Globus pallidus (tissue), 1 donor: ENCODE data around the gene DRC7.

ENCODE experiments used
- DNase-seq: peaks from one replicate; pipeline ENCODE4 v3.0.0-alpha.2; 2015; ENCODE audit warnings: low spot score

Gene DRC7

GRCh38 chr16:57694725-57695679 is at the start of gene DRC7:
Gene DRC7 (plus strand): TSS chr16:57694806. CDS start chr16:57697950, 3,144 bp downstream.
- peak; percentile 48 for DNase-seq

- no peak for DNase-seq
These were observed 49.4 kb upstream of the DRC7 start for GRCh38 chr16:57645169-57645568.

GRCh38 chr16:57645691-57646387 is 48.8 kb upstream of the DRC7 start:
- DNase-seq, result no peak

- no peak for DNase-seq
These were observed 48.1 kb upstream of the DRC7 start for GRCh38 chr16:57646388-57647039.

- no peak for DNase-seq
These were observed 47.3 kb upstream of the DRC7 start for GRCh38 chr16:57647136-57647875.

- no peak for DNase-seq
These were observed 46.5 kb upstream of the DRC7 start for GRCh38 chr16:57648125-57648524.

- DNase-seq, result peak; percentile 77
These were observed 45.8 kb upstream of the DRC7 start for GRCh38 chr16:57648581-57649442.

GRCh38 chr16:57649443-57649751 is 45.2 kb upstream of the DRC7 start:
- DNase-seq, result no peak

- no peak for DNase-seq
These were observed 44.8 kb upstream of the DRC7 start for GRCh38 chr16:57649846-57650245.

GRCh38 chr16:57651344-57652333 is 43.0 kb upstream of the DRC7 start:
- DNase-seq, result no peak

- no peak for DNase-seq
These were observed 41.7 kb upstream of the DRC7 start for GRCh38 chr16:57652695-57653471.

- DNase-seq, result no peak
These were observed 40.7 kb upstream of the DRC7 start for GRCh38 chr16:57653936-57654335.

GRCh38 chr16:57656342-57656955 is 38.2 kb upstream of the DRC7 start:
- DNase-seq, result no peak

GRCh38 chr16:57657228-57657627 is 37.4 kb upstream of the DRC7 start:
- DNase-seq, result no peak

- no peak for DNase-seq
These were observed 36.3 kb upstream of the DRC7 start for GRCh38 chr16:57658130-57658877.

- no peak for DNase-seq
These were observed 35.5 kb upstream of the DRC7 start for GRCh38 chr16:57658878-57659674.
